Peyer's patch (tissue), 4 donors: ENCODE measurements around the gene KLK2.

Source experiments
- POLR2A ChIP-seq, 2 donors: fragments of 450-650 bp; IDR thresholded peaks; one replicate each; pipeline ENCODE4 v1.5.1; 2017; ENCODE audit warnings: antibody characterized with exemption in 2 of 2, mild to moderate bottlenecking in 2 of 2, moderate library complexity in 2 of 2
- TF ChIP-seq, protein P1 (sequence below), 6 experiments: fragments of 450-650 bp in 4 of 6; fragments of 200-600 bp in 2 of 6; sonication (generic) in 1 of 6; IDR thresholded peaks; one replicate each; pipeline ENCODE4 v1.5.1; 2017 to 2019; ENCODE audit warnings: antibody characterized with exemption in 6 of 6, mild to moderate bottlenecking in 3 of 6, moderate library complexity in 1 of 6

DNA sequence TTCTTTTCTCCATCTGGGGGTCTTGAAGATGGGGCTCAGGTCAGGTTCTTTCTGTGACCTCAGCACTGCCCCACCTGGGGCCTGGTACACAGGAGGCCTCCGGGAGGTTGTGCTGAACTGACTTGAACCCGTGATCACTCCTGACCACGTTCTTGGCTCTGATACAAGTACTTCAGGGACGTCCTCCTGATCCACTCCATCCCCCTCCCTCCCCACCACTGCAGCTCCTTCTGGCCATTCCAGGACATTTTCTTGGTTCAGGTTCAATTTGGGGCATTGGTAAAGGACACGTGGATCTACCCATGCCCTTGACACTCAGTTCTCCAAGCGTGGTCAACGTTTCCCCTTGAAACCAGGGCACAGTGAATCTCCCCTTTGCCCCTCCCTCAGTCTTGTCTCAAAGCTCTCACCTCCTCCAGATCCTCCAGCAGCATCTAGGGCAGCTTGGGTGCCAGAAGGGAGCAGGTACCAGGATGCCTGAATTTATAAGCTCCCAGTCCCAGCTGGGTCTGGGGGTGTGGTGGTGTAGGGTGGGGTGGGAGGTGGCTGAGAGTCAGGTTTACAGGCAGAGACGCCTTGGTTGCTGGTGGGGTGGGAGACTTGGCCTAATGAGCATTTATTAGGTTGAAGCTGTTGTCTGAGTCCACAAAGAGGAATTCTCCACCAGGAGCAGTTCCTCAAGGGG lies 40.0 kb upstream of the KLK2 start, which contains the start of gene KLK15:
- TF ChIP-seq, protein P1, sequence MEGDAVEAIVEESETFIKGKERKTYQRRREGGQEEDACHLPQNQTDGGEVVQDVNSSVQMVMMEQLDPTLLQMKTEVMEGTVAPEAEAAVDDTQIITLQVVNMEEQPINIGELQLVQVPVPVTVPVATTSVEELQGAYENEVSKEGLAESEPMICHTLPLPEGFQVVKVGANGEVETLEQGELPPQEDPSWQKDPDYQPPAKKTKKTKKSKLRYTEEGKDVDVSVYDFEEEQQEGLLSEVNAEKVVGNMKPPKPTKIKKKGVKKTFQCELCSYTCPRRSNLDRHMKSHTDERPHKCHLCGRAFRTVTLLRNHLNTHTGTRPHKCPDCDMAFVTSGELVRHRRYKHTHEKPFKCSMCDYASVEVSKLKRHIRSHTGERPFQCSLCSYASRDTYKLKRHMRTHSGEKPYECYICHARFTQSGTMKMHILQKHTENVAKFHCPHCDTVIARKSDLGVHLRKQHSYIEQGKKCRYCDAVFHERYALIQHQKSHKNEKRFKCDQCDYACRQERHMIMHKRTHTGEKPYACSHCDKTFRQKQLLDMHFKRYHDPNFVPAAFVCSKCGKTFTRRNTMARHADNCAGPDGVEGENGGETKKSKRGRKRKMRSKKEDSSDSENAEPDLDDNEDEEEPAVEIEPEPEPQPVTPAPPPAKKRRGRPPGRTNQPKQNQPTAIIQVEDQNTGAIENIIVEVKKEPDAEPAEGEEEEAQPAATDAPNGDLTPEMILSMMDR (IDR thresholded peaks at IDR 0.05) = no peak
- no peak for TF ChIP-seq POLR2A (IDR thresholded peaks at IDR 0.05)
